ENCODE measurements around the gene CEP112. TPM values are rescaled to one million over a fixed set of nuclear protein-coding genes. Genes with fewer than 3 reads are reported as not detected.

CEP112 gene
- polyA plus RNA-seq, 1 donor from 2014 or later = 6.0 TPM

DNA sequence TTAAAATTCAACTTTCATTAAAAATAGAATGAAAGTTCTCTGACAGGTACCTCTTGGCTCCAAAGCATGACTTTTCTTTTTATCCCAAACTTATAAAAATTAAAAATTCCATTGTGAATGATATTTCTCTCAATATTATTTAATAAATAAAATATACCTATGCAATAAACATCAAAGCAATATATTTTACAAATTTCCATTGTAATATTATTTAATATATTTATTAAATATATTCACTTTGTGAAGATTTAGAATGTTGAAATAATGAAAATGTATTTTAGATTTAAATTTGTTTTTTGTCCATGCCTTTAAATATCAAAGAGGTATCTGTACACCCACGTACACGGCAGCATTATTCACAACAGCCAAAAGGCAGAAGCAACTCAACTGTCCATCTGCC lies 147.8 kb downstream of the CEP112 start:
- Histone ChIP-seq H3K27ac (ENCODE audit: low read length) (no peak overlapping the region), H3K36me3 (ENCODE audit: insufficient read depth, low read length) (no peaks in the 10 kb centered on the region), H4K20me1 (ENCODE audit: insufficient read depth) (no peaks in the 10 kb centered on the region), H3K4me3 (ENCODE audit: low read length) (no peak overlapping the region), H3K27me3 (ENCODE audit: insufficient read depth, low read depth, low read length) (no peaks in the 10 kb centered on the region), H3K79me2 (replicated peaks; ENCODE audit: insufficient read depth, low read length) (no peaks in the 10 kb centered on the region), H3K9me2 (ENCODE audit: insufficient read depth, low read length) (no peaks in the 10 kb centered on the region), H2AFZ (ENCODE audit: low read depth, low read length) (no peak overlapping the region), H3K9ac (ENCODE audit: low read length) (no peak overlapping the region), H3F3A (ENCODE audit: insufficient read depth, low read length, poor library complexity, severe bottlenecking) (no peaks in the 10 kb centered on the region), H3K9me3 (ENCODE audit: low read length) (no peaks in the 10 kb centered on the region), H3K4me2 (ENCODE audit: low read length) (no peak overlapping the region)
- TF ChIP-seq EZH2 (IDR thresholded peaks at IDR 0.05; ENCODE audit: borderline replicate concordance, insufficient read depth, low read length, poor library complexity, severe bottlenecking) (no peak), TAF1 (IDR thresholded peaks at IDR 0.05; ENCODE audit: low read depth) (no peak), EP300 (conservative IDR thresholded peaks at IDR 0.05; ENCODE audit: poor library complexity, severe bottlenecking) (no peak), MXI1 (conservative IDR thresholded peaks at IDR 0.05; ENCODE audit: poor library complexity, severe bottlenecking) (no peak), RAD21 (conservative IDR thresholded peaks at IDR 0.05) (no peak)
- TF ChIP-seq, protein P1, sequence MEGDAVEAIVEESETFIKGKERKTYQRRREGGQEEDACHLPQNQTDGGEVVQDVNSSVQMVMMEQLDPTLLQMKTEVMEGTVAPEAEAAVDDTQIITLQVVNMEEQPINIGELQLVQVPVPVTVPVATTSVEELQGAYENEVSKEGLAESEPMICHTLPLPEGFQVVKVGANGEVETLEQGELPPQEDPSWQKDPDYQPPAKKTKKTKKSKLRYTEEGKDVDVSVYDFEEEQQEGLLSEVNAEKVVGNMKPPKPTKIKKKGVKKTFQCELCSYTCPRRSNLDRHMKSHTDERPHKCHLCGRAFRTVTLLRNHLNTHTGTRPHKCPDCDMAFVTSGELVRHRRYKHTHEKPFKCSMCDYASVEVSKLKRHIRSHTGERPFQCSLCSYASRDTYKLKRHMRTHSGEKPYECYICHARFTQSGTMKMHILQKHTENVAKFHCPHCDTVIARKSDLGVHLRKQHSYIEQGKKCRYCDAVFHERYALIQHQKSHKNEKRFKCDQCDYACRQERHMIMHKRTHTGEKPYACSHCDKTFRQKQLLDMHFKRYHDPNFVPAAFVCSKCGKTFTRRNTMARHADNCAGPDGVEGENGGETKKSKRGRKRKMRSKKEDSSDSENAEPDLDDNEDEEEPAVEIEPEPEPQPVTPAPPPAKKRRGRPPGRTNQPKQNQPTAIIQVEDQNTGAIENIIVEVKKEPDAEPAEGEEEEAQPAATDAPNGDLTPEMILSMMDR (IDR thresholded peaks at IDR 0.05; ENCODE audit: poor library complexity, severe bottlenecking) = no peak
- TF ChIP-seq, protein P2, sequence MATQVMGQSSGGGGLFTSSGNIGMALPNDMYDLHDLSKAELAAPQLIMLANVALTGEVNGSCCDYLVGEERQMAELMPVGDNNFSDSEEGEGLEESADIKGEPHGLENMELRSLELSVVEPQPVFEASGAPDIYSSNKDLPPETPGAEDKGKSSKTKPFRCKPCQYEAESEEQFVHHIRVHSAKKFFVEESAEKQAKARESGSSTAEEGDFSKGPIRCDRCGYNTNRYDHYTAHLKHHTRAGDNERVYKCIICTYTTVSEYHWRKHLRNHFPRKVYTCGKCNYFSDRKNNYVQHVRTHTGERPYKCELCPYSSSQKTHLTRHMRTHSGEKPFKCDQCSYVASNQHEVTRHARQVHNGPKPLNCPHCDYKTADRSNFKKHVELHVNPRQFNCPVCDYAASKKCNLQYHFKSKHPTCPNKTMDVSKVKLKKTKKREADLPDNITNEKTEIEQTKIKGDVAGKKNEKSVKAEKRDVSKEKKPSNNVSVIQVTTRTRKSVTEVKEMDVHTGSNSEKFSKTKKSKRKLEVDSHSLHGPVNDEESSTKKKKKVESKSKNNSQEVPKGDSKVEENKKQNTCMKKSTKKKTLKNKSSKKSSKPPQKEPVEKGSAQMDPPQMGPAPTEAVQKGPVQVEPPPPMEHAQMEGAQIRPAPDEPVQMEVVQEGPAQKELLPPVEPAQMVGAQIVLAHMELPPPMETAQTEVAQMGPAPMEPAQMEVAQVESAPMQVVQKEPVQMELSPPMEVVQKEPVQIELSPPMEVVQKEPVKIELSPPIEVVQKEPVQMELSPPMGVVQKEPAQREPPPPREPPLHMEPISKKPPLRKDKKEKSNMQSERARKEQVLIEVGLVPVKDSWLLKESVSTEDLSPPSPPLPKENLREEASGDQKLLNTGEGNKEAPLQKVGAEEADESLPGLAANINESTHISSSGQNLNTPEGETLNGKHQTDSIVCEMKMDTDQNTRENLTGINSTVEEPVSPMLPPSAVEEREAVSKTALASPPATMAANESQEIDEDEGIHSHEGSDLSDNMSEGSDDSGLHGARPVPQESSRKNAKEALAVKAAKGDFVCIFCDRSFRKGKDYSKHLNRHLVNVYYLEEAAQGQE (IDR thresholded peaks at IDR 0.05; ENCODE audit: borderline replicate concordance) = no peak

DNA sequence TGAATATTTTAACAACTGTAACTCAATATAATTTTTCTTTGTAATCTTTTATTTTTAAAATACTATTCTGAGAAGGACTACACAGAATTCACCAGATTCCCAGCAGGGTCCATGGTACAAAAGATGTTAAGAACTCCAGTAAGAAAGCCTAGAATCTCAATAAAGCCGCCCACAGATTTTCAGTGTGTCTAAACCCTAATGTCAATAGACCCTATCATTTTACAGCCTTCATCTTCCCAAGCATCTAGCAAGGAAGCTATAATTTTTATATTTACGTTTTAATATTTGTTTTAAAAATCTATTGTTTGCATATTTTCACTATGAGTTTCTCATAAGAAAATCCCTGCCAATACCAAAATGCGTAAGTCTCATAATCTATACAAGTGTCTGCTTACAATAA lies 148.5 kb downstream of the CEP112 start:
- no peak overlapping the region for H3K4me3 ChIP-seq (ENCODE audit: low read length)

More for the DNA sequence above, 148.5 kb downstream of the CEP112 start:
- Histone ChIP-seq H3K9ac (ENCODE audit: low read length) (no peak overlapping the region), H3K27me3 (ENCODE audit: insufficient read depth, low read depth, low read length) (no peaks in the 10 kb centered on the region), H2AFZ (ENCODE audit: low read depth, low read length) (no peak overlapping the region), H3K4me2 (ENCODE audit: low read length) (no peak overlapping the region), H3F3A (ENCODE audit: insufficient read depth, low read length, poor library complexity, severe bottlenecking) (no peaks in the 10 kb centered on the region), H3K79me2 (replicated peaks; ENCODE audit: insufficient read depth, low read length) (no peaks in the 10 kb centered on the region), H3K27ac (ENCODE audit: low read length) (no peak overlapping the region), H3K36me3 (ENCODE audit: insufficient read depth, low read length) (no peaks in the 10 kb centered on the region), H3K9me3 (ENCODE audit: low read length) (no peaks in the 10 kb centered on the region), H3K9me2 (ENCODE audit: insufficient read depth, low read length) (no peaks in the 10 kb centered on the region), H4K20me1 (ENCODE audit: insufficient read depth) (no peaks in the 10 kb centered on the region)
- no peak for TF ChIP-seq EZH2 (IDR thresholded peaks at IDR 0.05; ENCODE audit: borderline replicate concordance, insufficient read depth, low read length, poor library complexity, severe bottlenecking)
- TF ChIP-seq, protein P1 (IDR thresholded peaks at IDR 0.05; ENCODE audit: poor library complexity, severe bottlenecking) = no peak
- TF ChIP-seq POLR2AphosphoS5 (IDR thresholded peaks at IDR 0.05) = no peak

Data from neural cell (in vitro differentiated cells).